Aorta (tissue), 5 donors: Measurements from ENCODE around the gene SEMA4A. TPM values are rescaled to one million over a fixed set of nuclear protein-coding genes. Genes with fewer than 3 reads are reported as not detected.

ENCODE experiments used
- ATAC-seq: fragments of 200-7000 bp; cut with Tn5 transposase; one replicate; pipeline ENCODE4 v1.9.1; 2022; ENCODE audit warnings: moderate library complexity; ENCODE audit not compliant: low FRiP score
- DNase-seq, 2 donors: peaks; one replicate each; pipeline ENCODE4 v3.0.0-alpha.2; 2020
- H3K27ac ChIP-seq, 2 donors: one replicate each; pipeline ENCODE4 v1.5.1; 2013; ENCODE audit warnings: low read length in 2 of 2, mild to moderate bottlenecking in 2 of 2, moderate library complexity in 2 of 2, control low read depth in 1 of 2, inconsistent platforms in 1 of 2, low read depth in 1 of 2
- H3K27me3 ChIP-seq, 2 donors: one replicate each; pipeline ENCODE4 v1.6.1; 2013; ENCODE audit warnings: control low read depth in 1 of 2, low read length in 1 of 2, mild to moderate bottlenecking in 1 of 2, moderate library complexity in 1 of 2; ENCODE audit not compliant: insufficient read depth in 2 of 2, control insufficient read depth in 1 of 2
- H3K36me3 ChIP-seq, 2 donors: one replicate each; pipeline ENCODE4 v1.6.1; 2013; ENCODE audit warnings: control low read depth in 1 of 2, low read length in 1 of 2, mild to moderate bottlenecking in 1 of 2; ENCODE audit not compliant: insufficient read depth in 2 of 2, control insufficient read depth in 1 of 2
- H3K4me1 ChIP-seq, 2 donors: one replicate each; pipeline ENCODE4 v1.6.1; 2013; ENCODE audit warnings: low read length in 2 of 2, control low read depth in 1 of 2, mild to moderate bottlenecking in 1 of 2, moderate library complexity in 1 of 2; ENCODE audit not compliant: insufficient read depth in 2 of 2, control insufficient read depth in 1 of 2
- H3K4me3 ChIP-seq, 2 donors: one replicate each; pipeline ENCODE4 v1.5.1; 2013; ENCODE audit warnings: low read length in 2 of 2, control low read depth in 1 of 2, mild to moderate bottlenecking in 1 of 2
- H3K9me3 ChIP-seq: one replicate; pipeline ENCODE4 v1.6.1; 2013; ENCODE audit warnings: mild to moderate bottlenecking, low read length; ENCODE audit not compliant: control insufficient read depth
- WGBS, 2 donors: extraction: QIAGEN DNeasy Blood & Tissue Kit; methylation state at CpG; one replicate each; pipeline ENCODE4 v1.1.7; 2013; 5-methylcytosine and 5-hydroxymethylcytosine counted together
- intact Hi-C, 2 donors: fragments of 100-400 bp; cut with DNase I; formaldehyde crosslinking; loops; one replicate each; pipeline versions ENCODE4 v1.14.2 to v1.15.0; 2022
- polyA plus RNA-seq, 2 donors: library from polyadenylated mRNA; stranded (reverse); fragments of 200-250 nt; gene quantifications; one replicate each; pipeline ENCODE4 v1.2.3, GENCODE V29; 2013
- total RNA-seq, 2 donors: library from RNA; stranded (reverse); fragmentation: NEBNext Ultra II Directional; extraction: Animal tissue kit (Norgen Biotek cat#: 25700); gene quantifications; one replicate each; pipeline ENCODE4 v1.2.1, GENCODE V29; 2021
- donor health status: healthy with polysubstance abuse.
- donor health status: Bipolar disorder and iron deficiency.
- donor health status: DM: no; HTN: no; CAD: no.
- donor health status: DM: no; HTN: no; CAD: no.
- donor health status: DM: yes; HTN: yes; CAD: no.

SEMA4A gene
- total and polyA plus RNA-seq, 4 donors = 3.0 to 20.0 (median 6.8) TPM

DNA sequence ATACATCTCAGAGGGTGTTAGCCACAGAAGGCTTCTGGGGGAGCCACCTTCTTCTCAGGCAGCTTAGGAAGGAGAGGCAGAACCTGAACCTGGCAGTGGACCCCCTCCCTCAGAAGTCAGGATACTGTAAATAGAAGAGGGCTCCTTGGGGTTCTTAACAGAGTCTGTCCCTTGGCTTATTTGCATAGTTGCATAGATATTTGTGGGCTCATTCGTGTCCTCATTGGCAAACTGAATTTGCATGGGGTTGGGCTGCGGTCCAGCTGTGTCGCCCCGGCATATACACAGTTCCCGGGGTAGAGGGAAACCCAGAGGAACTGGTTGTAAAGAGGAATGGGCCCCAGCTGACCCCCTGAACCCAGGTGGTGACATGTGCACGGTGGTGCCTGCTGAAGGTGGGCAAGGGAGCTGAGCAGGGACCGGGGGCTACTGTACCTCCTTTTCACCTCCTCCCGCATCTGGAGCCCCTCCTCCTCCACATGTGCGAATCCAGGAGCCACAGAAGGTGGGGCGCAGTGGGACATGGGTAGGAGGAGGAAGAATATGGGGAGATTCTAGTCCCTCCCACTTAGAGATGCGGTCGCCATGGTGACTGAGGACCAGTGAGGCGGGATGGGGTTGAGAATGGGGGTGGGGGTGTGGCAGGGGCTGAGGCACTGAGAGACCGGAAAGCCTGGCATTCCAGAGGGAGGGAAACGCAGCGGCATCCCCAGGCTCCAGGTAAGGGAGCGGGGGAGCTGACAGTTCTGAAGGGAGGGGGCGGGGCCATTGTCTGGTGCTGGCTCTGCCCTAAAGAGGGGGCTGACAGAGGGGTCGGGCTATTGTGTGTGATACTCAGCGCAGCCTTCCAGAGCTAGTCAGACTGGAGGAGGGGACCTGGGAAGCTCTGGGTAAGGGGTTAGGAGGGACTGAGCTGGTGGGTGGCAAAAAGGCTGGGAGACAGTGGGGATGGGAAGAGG is 3.7 kb upstream of the SEMA4A start:
- no peak for ATAC-seq
- Histone ChIP-seq H3K27me3 (no peaks in the 10 kb centered on the region), H3K9me3 (no peaks in the 10 kb centered on the region), H3K4me1 (no peaks in the 10 kb centered on the region), H3K4me3 (no peak overlapping the region), H3K27ac (no peak overlapping the region), H3K36me3 (no peaks in the 10 kb centered on the region)
- 21 to 25% methylated on average over 20 of the region's 20 CpGs for WGBS, 2 donors
- intact Hi-C loops = loop anchor here (5.0 to 10.0 kb wide), 3 partner anchors 45 to 73 kb away; partner anchors contain the start of genes PMF1 (in 1 of the 2) and SLC25A44 (in 1 of the 2)
- DNase-seq = peak in 1 of 2 donors; percentile 84

DNA sequence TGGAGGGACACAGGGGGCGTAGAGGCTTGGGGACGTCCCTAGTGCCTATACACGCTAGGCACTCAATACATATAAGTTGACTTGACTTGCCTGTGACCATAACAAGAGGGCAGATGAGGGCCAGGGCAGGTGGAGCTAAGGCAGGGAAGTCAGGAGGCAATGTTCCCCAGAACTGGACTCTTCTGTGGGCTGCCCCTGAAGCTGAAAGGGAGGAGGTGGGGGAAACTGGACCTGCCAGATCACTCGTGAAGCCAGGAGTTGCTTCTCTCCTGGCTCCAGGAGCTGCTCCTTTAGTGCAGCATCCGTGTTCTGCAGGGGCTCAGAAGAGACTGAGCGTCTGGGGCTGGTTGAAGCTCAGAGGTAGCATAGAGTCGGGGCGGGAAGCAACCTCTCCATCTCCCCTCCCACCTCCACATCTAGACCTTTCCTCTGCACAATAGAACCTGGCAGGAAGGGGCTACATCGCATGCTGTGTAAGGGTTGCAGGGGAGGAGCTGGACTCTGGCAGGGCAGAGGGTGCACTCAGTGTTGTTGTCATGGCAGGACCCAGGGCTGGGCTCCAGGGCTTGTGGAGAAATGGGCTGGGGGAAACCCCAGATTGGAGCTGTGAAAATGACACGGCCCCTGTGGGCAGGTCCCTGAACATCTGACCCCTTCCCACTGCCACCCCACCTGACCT is 2.9 kb upstream of the SEMA4A start:
- H3K36me3 ChIP-seq = no peaks in the 10 kb centered on the region
- intact Hi-C loops = no loop called here
- H3K4me1 ChIP-seq = no peaks in the 10 kb centered on the region
- H3K4me3 ChIP-seq = no peak overlapping the region
- H3K9me3 ChIP-seq = no peaks in the 10 kb centered on the region
- DNase-seq (peak in 1 of 2 donors; percentile 80), ATAC-seq (no peak)
- H3K27ac ChIP-seq = no peak overlapping the region
- H3K27me3 ChIP-seq = no peaks in the 10 kb centered on the region
- 50 to 59% methylated on average over 10 of the region's 10 CpGs for WGBS, 2 donors

DNA sequence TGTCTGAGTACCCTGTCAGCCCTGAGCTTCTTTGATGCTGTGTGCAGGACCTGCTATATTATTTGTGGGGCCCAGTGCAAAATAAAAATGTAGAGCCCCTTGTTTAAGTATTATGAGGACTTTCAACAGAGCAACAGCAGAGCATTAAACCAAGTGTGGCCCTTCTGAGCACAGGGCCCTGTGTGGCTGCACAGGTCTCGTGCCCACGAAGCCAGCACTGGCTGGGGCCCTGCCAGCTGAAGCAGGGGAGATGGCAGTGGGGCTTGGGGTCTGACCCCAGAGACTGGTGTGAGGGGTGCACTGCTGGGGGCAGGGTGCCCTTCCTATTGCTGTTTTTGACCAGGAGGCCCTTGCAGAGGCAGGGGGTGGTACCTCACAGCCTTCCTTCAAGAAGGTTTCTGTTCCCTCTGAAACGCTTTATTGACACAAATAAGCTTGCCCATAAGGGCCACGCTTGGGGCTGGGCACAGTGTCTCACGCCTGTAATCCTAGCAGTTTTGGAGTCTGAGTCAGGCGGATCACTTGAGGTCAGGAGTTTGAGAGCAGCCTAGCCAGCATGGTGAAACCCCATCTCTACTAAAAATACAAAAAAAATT is 2.2 kb upstream of the SEMA4A start:
- no peaks in the 10 kb centered on the region for H3K9me3 ChIP-seq
- ATAC-seq (no peak), DNase-seq (peak in 1 of 2 donors; percentile 73)
- no peaks in the 10 kb centered on the region for H3K4me1 ChIP-seq
- H3K4me3 ChIP-seq = no peak overlapping the region
- peak overlapping the region in 1 of 2 donors; percentile 50 for H3K27ac ChIP-seq
- intact Hi-C loops = no loop called here
- 30 to 40% methylated on average over 6 of the region's 6 CpGs for WGBS, 2 donors
- no peaks in the 10 kb centered on the region for H3K36me3 ChIP-seq
- no peaks in the 10 kb centered on the region for H3K27me3 ChIP-seq

DNA sequence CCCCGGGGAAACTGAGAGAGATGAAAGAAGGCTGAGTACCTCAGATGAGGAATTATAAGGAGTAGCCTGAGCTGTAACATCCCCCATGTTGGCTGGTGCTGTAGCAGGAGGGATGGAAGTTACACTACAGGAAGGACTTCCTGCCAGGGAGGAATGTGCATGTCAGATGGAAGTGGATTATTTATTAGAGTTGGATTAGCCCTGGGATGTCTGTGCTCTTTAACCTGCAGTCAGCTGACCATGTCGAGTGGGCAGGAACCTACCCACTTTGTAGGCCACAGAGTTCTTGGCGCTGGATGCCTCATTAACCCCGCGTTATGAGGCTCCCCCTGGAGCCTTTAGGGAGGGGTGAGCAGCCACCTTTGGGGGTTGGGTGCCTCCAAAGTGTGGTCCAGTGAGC is 757 bp upstream of the SEMA4A start:
- no peaks in the 10 kb centered on the region for H3K9me3 ChIP-seq
- intact Hi-C loops = no loop called here
- no peaks in the 10 kb centered on the region for H3K36me3 ChIP-seq
- ATAC-seq (no peak), DNase-seq (peak in 1 of 2 donors; percentile 66)
- no peak overlapping the region for H3K4me3 ChIP-seq
- WGBS, 2 donors = 74 to 77% methylated on average over 5 of the region's 5 CpGs
- H3K27me3 ChIP-seq = no peaks in the 10 kb centered on the region
- H3K27ac ChIP-seq = no peak overlapping the region
- H3K4me1 ChIP-seq = no peaks in the 10 kb centered on the region

DNA sequence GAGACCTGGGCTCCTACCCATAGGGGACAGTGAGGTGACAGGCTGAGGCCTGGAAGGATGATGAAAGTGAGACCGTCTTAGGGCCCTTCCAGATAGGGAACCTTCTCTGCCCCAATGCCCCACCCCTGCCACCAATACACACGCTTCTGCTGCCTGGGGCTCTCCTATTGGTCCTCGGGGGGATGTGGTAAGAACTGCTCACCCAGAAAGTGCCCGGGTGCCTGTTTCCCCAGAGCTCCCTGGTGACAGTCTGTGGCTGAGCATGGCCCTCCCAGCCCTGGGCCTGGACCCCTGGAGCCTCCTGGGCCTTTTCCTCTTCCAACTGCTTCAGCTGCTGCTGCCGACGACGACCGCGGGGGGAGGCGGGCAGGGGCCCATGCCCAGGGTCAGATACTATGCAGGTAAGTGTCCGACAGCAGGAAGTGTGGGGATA is 948 bp downstream of the SEMA4A start:
- no peaks in the 10 kb centered on the region for H3K27me3 ChIP-seq
- intact Hi-C loops = no loop called here

DNA sequence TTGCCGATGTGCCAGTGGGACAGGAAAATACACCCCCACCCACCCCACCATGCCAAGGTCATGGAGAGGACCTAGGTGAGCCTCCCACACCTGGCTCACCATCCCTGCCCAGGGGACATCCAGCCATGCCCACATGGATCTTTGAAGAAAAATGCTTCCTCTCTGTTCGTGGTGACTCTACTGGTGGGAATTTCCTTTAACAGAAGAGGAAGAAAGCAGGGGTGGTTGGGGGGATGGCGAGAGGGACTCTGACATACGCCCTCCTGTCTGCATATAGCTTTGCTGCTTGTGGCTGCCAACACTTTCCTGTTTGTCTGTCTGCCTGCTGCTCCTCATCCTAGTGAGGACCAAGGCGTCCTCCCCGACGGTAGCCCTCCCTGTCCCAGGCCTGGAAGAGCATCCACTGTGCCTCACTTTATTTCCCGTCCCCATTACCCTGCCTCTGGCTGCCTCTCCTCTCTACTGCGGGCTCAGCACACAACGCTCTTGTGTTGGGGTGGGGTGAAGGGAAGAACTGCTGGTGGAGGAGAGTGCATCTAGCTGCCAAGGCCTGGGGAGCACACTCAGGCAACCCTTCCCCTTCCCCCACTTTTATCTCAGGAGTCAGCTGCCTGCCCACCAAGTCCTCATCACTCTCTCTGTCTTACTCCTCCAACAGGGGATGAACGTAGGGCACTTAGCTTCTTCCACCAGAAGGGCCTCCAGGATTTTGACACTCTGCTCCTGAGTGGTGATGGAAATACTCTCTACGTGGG is 2.5 kb downstream of the SEMA4A start:
- H3K27ac ChIP-seq = no peak overlapping the region
- no peaks in the 10 kb centered on the region for H3K4me1 ChIP-seq
- DNase-seq (no peak), ATAC-seq (no peak)
- H3K9me3 ChIP-seq = no peaks in the 10 kb centered on the region
- 78 to 80% methylated on average over 12 of the region's 12 CpGs for WGBS, 2 donors
- intact Hi-C loops = no loop called here
- no peak overlapping the region for H3K4me3 ChIP-seq
- no peaks in the 10 kb centered on the region for H3K27me3 ChIP-seq
- H3K36me3 ChIP-seq = no peaks in the 10 kb centered on the region

More for the DNA sequence above, 948 bp downstream of the SEMA4A start:
- WGBS, 2 donors = 78 to 80% methylated on average over 11 of the region's 11 CpGs
- Histone ChIP-seq H3K4me1 (no peaks in the 10 kb centered on the region), H3K36me3 (no peaks in the 10 kb centered on the region), H3K27ac (no peak overlapping the region), H3K9me3 (no peaks in the 10 kb centered on the region), H3K4me3 (no peak overlapping the region)
- no peak for ATAC-seq
- peak in 1 of 2 donors; percentile 73 for DNase-seq

DNA sequence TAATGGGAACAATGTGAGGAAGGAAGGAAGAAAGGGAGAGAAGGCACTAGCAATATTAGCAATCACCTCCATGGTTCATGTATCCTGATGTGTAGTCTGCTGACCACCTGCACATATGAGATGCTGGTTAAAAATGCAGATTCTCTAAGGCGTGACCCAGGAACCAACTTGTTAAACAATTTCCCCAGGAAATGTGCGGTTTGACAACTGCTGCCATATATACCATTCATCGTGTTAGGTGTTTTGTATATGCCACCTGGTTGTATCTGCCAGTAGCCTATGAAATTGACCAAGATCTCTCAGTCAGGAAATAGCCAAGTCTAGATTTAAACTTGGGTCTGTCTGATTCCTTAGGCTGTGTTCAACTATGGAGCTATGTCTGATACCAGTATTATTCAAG is 4.1 kb downstream of the SEMA4A start:
- WGBS, 2 donors = 91 to 94% methylated on average over 3 of the region's 3 CpGs
- no peak for DNase-seq
- ATAC-seq = no peak
- Histone ChIP-seq H3K9me3 (no peaks in the 10 kb centered on the region), H3K4me1 (no peaks in the 10 kb centered on the region), H3K4me3 (no peak overlapping the region), H3K36me3 (no peaks in the 10 kb centered on the region), H3K27me3 (no peaks in the 10 kb centered on the region), H3K27ac (no peak overlapping the region)
- intact Hi-C loops = no loop called here

DNA sequence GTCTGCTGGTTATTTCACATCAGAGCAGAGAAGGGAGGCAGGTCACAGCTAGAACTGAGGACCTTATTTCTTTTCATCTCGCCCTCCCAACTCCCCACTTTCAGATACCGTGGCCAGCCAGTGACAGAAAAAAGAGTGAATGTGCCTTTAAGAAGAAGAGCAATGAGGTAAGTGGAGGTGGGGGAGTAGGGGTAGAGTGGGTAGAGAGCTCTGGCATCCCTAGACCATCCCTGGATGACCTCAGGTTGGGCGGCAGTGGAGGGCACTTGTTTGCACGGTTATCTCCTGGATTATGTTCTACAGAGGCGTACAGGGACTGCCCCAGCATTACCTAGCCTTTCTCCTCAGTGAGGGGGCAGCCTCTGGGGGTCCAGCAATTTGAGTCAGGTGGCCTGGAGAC is 4.6 kb downstream of the SEMA4A start:
- Histone ChIP-seq H3K4me1 (no peaks in the 10 kb centered on the region), H3K9me3 (no peaks in the 10 kb centered on the region), H3K27me3 (no peaks in the 10 kb centered on the region), H3K36me3 (no peaks in the 10 kb centered on the region), H3K4me3 (no peak overlapping the region), H3K27ac (no peak overlapping the region)
- intact Hi-C loops = no loop called here
- ATAC-seq (no peak), DNase-seq (no peak)
- WGBS, 2 donors = 86 to 89% methylated on average over 5 of the region's 5 CpGs
